GM18909 (cell line): Measurements from ENCODE around the gene ACTL7B.

Experiments
- ATAC-seq: cut with Tn5 transposase; IDR thresholded peaks from one replicate; pipeline ENCODE4 v1.9.1; 2021; ENCODE audit warnings: mild to moderate bottlenecking; ENCODE audit not compliant: unreplicated experiment, poor library complexity

ACTL7B gene

DNA sequence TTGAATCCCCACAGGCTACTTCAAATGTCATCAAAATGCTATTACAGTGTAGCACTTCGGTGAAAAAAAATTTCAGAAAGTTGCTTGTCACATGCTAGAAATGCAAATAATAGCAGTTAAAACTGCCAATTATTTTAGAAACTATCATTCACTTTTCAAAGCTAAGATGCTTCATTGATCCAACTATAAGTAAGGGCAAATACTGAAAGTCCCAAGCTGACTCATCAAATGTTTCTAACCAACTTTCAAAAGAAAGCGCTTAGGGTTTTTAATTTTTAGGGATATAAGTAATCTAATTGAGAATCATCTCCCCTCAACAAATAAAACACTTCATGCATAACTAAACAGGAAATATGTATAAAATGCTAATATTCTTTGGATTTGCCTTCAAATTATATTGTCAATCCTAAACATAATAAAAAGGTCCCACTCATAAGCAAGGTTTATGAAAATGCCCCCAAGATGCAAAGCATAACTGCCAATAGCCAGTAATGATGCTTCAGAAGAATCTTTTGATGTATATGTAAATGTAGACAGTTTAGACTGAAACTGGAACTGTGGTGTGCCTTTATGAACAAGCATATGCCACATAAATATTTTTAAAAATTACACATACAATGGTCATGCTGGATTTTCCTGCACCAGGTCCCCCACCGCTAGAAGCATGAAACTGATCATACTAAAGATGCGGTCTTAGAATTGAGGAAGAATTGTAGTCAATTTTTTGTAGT is 18.4 kb upstream of the ACTL7B start:
- no peak for ATAC-seq

DNA sequence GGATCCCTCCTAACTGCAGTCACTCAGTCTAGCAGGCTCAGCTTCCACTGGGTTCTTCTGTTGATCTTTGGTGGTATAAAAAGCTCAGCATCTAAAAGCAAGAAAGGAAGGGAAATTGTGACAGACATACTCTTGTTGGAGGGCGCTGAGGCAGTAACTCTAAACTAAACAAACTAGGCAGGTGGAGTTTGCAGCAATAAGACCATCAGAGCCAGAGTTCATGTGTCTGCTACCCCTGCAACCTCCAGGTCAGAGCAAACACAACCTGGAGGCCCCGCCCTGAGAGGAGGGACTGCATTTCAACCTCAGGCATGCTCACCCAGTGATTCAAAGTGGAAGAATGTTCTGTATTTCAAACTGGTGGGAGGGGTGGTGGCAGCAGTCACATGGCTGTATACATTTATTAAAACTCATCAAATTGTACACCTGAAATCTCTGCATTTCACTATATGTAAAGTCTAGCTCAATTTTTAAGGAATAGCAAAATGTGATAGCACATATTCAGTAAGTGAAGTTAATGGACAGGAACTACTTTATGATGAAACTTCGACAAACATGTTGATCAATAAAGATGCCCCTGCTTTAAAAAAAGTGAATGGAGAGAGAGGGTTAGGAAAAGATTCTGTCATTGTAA is 13.4 kb upstream of the ACTL7B start:
- ATAC-seq, result no peak

DNA sequence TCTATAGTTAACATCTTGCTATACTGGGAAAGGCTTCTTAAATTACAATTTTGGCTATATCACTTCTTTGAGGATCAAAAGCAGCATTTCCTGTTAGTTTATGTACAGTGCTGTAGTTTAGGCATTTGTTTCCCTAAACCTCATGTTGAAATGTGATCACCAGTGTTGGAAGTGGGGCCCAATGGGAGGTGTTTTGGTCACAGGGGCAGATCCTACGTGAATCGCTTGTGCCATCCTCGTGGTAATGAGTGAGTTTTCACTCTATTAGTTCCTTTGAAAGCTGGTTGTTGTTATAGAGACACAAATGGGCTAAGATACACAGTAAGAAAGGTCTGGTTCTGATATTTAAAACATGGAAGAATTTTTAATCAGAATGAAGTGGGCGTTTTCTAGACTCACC is 12.0 kb upstream of the ACTL7B start:
- ATAC-seq, result no peak

DNA sequence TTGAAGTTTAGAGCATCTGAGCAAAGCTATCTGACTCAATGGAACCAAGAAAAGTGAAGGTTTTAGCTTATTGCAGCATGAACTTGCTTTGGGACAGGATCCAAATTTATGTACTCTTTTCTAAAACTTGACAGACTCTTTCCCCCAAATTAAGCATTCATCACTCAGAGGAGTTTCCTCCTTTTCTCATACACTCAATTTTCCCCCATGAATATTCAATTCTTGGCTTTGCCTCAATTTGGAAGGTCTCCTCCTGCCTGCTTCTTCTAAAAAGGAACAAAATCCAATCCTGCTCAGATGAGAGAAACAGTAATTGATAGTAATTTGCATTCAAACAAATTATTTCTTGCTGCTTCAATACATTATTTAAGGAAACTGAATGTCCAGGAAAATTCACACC is 11.3 kb upstream of the ACTL7B start:
- ATAC-seq, result no peak

DNA sequence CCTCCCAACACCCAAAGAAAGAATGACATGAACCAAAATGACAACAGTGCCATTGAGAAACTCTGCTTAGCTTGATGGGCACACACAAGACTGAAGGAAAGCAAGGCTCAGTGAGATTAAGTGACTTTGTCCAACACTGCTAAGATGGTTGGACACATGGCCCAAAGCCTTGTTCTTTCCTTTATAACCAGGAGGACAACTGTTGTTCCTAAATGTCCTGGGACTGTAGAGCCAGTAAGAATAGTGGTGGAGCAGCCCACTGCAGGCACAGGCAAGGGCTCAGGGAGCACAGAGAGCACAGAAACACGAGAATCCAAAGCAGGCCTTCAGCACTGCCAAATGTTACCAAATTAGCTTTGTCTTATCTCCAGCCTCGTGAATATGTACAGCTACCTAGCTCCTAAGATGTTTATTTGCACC is 10.2 kb upstream of the ACTL7B start:
- no peak for ATAC-seq

DNA sequence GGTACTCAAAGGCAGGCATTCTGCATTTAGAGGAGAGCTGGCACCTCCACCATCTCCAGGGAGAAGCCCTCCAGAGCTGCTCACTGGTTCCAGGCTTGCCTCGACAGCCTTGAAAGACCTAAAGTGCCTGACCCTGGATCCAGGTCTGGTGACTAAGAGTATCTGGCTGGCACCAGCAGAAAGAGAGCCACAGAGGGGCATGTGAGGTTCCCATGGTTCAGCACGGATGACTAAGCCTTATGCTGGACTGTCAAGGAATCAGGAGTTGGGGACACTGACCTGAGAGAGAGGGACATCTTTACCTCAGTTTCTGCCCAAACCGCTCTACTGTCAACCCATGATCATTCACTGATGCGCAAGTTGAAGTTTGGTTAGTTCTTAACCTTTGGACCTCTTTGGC is 9.3 kb upstream of the ACTL7B start:
- no peak for ATAC-seq

DNA sequence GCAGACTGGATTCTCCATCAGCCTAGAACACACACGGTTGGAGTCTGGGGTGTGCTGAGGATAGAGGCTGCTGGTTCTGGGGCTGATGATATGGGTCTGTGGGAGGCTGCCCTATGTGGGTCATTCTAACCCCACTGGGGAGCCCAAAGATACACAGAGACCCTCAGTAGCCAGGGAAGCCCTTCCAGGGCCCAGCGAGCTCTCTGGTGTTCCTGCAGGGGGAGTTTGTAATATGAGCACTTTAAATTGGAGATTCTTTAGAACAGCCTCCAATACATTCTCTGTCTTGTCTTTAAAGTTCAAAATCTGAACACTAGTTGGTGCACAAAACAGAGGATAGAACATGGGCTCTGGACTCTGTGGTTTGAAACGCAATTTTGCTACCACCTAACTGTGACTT is 8.7 kb upstream of the ACTL7B start:
- ATAC-seq, result no peak

DNA sequence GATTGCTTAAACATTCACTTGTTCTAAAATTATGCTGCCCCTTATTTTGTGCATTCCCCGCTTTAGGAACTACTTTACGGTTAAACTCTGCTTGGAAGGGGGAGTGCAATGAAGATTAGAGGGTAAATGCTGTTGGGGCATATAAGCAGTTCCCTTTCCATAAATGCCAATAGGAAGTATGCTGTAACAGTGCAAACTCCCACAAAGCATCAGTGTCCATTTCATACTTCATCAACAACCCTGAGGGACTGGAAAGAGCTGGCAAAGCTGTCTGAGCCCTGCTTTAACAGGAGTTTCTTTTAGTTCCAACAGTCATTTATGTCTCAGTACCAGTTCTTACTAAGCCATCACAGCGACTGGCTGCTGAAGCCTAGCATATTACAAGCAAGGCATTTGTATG is 8.1 kb upstream of the ACTL7B start:
- no peak for ATAC-seq

DNA sequence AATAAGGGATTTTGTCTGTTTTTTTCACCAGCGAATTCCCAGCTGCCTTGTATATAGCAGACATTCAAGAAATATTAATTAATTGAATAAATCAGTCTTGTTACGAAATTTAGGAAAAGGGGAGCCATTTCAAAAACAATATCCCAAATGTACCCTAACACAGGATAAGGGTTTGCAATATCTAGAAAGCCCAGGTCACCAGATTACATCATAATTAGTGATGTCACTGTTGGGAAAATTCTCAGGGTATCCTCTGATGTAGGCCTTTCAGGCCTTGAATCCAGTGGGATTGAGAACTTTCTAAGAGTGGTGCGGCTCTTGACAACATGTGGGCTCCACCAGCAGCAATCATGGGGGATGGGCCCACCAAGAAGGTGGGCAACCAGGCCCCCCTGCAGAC is 6.2 kb upstream of the ACTL7B start, which contains the start of gene ACTL7A:
Gene ACTL7A, plus strand, starts transcription at position 270 of the 400 bp plus-strand sequence. Its CDS starts 57 bp downstream, at position 327.
- no peak for ATAC-seq

DNA sequence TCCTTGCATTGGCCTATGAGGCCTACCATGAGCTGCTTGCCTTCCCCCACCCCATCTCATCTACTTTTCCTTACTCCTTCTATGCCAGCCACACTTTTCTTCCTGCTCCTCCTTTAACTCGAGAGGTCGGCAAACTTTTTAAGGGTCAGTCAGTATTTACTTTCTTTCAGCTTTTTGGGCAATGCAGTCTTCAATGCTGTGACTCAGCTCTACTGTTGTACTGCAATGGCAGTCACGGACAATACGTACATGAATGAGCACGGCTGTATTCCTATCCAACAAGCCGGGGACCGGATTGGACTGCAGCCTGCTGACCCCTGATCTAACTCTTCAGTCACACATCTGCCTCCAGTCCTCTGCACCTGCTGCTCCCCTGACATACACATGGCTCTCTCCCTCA is 5.7 kb upstream of the ACTL7B start:
- ATAC-seq, result no peak

DNA sequence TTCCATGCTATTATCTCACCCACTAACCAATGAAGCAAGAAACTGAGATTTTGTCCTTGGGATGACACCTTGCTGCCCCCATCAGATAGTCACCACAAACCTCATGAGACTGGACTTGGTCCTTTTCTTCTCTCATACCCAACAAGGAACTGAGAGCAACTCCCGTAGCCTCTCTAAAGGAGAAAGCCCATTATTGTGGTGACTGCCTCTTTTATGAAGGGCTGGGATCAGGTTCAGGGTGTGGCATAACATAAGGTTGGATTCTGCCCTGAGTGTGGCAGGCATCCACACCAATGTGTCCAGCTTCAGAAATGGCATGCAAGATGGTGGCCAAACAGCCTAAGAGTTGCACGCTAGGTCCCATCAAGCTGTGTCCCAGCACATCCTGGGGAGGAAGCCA is 5.0 kb upstream of the ACTL7B start:
- no peak for ATAC-seq

DNA sequence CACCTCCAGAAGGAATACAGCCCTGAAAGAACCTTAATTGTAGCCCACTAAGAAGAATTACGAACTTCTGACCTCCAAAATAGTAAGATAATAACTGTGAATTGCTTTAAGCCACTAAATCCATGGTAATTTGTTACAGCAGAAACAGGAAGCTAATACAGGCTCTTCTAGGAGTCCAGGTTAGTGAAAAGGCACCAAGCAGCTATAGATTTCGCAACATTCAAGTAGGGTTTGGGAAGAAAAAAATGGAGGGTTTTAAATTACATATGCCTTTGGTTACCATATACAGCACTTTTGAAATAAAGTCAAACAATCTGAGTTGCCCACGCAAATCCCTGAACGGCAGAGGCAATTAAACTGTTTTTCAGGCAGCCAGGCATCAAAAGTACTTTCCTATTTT is 4.6 kb upstream of the ACTL7B start:
- ATAC-seq, result no peak

DNA sequence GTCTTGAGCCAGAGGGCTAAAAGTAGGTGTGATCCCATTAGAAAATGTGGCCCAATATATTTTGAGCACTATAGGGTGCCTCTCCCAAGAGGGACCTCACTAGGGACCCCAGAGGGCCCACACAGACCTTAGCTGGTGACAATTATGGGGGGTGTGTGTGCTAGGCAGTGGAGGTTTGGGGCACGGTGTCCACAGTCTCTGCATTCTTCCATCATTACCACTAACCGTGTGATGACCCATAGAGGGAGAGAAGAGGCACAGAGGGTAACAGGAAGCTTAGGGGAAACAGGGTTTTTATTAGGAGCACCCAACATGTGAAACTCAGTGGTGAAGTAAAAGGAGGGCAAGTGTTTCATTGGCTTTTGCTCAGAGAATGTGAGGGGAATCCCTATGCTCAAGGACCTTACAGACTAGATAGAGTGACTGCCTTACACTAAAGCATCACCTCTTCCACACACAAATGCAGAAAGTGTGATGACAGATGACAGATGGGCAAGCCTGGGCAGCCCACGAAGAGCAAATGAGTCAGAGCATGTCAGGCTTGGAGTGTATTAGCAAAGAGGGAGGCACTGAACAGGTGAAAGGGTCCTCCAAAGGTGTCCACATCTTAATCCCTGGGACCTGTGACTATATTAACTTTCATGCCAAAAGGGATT is 3.8 kb upstream of the ACTL7B start:
- ATAC-seq, result no peak

DNA sequence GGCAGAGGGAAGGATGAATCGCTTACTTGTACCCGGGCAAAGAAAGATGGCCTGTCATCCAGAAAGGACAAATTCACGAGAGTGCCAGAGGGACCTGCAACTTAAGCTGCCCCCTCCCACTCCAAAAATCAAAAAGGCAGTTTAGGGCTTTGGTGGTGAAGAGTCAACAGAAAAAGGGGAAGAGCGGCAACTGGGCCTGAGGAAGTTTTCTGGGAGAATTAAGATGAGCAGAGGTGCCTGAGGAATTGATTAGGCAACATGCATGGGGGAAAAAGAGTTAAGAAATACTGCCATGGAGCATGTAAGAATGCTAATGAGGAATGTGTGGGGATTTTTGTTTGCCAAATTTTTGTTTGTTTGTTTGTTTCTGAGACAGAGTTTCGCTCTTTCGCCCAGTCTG is 1.8 kb upstream of the ACTL7B start:
- no peak for ATAC-seq

DNA sequence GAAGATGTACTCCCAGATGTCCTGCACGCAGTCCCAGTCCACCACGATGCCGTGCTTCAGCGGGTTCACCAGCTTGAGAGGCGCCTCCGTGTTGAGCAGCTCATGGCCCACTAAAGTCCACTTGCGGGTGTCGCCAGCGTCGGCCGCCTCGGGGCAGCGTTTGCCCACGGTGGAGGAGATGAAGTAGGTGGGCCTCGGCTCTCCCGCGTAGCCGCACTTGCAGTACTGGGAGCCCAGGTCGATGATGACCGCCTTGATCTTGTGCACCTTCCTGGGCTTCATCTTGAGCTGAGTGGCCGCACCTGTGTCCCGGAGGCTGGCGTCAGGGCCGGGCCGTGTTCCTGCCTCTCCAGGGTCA is 278 bp downstream of the ACTL7B start:
- no peak for ATAC-seq

DNA sequence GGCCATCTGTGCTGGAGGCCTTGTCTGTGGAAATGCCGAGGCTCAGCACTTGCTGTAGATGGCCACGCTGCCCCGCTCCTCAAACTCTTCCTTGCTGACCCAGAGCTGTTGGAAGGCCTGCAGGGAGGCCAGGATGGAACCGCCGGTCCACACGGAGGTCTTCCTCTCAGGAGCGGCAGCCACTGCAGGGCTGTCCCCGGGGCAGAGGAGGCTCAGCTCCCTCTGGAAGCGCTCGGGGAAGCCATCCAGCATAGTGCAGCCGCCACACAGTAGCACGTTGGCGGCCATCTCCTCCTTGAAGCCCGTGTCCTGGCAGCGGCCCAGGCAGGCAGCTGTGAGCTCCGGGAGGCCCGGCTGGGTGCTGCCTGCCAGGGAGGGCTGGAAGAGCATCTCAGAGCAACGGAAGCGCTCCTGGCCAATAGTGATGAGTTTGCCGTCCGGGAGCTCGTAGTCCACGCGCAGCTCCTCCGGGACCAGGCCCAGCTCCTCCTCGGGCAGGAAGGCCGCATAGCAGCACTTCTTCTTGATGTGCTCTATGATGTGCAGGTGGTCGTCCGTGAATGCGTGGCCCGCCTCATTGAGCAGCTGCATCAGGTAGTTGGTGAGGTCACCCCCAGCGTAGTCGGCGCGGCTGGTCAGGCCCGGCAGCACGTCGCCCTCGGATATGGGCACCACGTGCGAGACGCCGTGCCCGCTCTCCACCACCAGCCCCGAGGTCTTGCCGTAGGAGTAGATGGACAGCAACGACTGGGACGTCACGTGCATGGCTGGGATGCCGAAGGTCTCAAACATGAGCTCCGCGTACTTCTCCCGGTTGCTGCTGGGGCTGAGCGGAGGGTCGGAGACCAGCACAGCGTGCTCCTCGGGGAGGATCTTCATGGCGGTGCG is 901 bp downstream of the ACTL7B start:
- no peak for ATAC-seq

DNA sequence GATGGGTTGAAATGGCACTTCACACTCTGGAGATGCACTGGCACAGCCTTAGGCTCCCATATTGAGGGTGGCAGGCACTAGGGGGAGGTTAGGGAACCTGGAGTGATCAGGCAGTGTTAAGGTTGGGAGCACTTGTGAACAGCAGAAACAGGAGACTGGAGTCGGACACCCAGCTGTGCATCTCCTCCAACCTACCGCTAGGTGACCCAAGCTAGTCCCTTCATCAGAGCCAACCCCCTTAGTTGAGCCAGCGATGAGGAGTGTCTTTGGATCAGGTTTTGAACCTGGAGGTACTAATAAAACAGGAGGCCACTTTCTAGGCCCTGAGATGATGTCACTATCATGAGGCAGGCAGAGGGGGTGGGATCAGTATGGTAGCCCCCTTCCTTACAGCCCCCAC is 1.7 kb downstream of the ACTL7B start:
- ATAC-seq, result no peak

DNA sequence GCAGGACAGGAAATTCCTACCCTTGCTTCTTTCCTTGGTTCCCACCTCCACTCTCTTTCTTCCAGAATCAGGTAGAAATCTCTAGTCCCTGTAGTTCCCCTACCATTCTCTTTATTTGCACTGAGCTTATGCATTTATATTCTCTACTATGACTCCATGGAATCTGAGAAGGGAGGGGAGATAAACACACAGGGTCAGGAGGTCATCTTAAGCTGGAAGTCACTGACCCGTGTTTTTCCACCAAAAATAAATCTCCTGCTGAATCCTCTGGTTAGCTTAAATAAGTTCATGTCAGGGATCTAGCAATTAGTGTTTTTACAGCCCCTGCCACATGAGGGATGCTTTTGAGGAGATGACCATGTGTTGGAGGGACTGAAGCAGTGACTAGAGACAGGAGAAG is 3.7 kb downstream of the ACTL7B start:
- ATAC-seq, result no peak

DNA sequence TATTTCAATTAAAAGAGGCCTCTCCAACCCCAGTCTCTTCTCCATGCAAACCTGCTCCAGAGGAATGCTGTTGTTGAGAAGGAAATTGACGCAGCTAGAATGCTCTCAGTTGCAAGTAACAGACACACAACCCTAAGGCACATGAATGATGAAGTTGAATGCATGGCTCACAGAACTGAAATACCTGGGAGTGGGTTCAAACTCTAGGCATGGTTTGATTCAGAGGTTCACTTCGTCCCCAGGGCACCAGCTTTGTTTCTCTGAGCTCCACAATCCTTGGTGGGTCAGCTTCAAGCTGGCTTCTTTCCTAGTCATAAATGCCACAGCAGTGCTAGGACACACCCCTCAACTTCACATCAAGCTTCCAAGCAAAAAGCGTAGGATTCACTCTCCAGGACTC is 4.6 kb downstream of the ACTL7B start:
- no peak for ATAC-seq

DNA sequence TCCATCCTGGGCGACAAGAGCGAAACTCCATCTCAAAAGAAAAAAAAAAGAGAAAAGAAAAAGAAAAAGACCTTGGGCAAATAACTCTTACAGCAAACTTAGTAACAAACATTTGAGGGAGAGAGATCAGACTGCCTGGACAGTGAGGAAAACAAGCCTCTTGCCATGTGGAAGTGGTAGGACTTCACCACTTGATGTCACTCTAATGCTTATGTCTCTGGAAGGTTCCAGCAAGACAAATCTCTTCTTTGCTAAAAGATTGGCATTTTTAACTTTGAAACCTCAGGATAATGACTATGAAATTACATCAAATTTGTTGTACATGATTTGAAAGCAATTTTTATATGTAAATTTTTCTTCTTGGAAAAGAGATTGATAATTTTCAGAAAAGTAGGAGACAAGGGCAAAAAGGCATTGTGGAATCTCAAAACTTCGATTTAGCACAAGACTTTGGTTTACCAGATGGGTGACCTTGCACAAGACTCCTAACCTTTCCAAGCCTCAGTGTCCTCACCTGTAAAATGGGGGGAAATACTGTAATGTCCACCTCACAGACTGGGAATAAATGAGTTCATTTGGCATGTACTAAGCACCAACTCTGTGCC is 5.4 kb downstream of the ACTL7B start:
- ATAC-seq, result no peak
